Thyroid gland (tissue), 4 donors: Measurements from ENCODE around the gene NAA80. TPM values are rescaled to one million over a fixed set of nuclear protein-coding genes. Genes with fewer than 3 reads are reported as not detected.
A peak's percentile ranks its signal among the peaks of the same experiment; 100 is the strongest.

Source experiments
- DNase-seq, 2 donors: peaks; one replicate each; pipeline ENCODE4 v3.0.0-alpha.2; 2019
- H3K27ac ChIP-seq, 3 donors: fragments of 200-600 bp; sonication (generic); 1 replicate in 2 of 3; 2 replicates in 1 of 3; pipeline ENCODE4 v1.5.1; 2016 to 2019; ENCODE audit warnings: mild to moderate bottlenecking in 1 of 3, moderate library complexity in 1 of 3
- H3K27me3 ChIP-seq: fragments of 200-600 bp; sonication (generic); one replicate; pipeline ENCODE4 v1.5.1; 2019
- H3K36me3 ChIP-seq, 2 donors: fragments of 200-600 bp; sonication (generic); one replicate each; pipeline ENCODE4 v1.5.1; 2016 to 2019
- H3K4me1 ChIP-seq, 2 donors: fragments of 200-600 bp; sonication (generic); one replicate each; pipeline ENCODE4 v1.5.1; 2017 to 2019
- H3K4me3 ChIP-seq, 3 donors: fragments of 200-600 bp; sonication (generic); replicated peaks in 1 of 3; 1 replicate in 2 of 3; 2 replicates in 1 of 3; pipeline ENCODE4 v1.5.1; 2016; ENCODE audit warnings: mild to moderate bottlenecking in 1 of 3
- H3K9me3 ChIP-seq: fragments of 200-600 bp; sonication (generic); one replicate; pipeline ENCODE4 v1.5.1; 2017
- CTCF ChIP-seq, 6 experiments: fragments of 200-600 bp in 3 of 6; fragments of 450-650 bp in 3 of 6; sonication (generic) in 3 of 6; IDR thresholded peaks; one replicate each; pipeline ENCODE4 v1.5.1; 2016 to 2019; ENCODE audit warnings: antibody characterized with exemption in 6 of 6, mild to moderate bottlenecking in 2 of 6, inconsistent platforms in 1 of 6, moderate library complexity in 1 of 6
- POLR2A ChIP-seq, 2 donors: fragments of 450-650 bp; IDR thresholded peaks; one replicate each; pipeline ENCODE4 v1.6.1; 2017; ENCODE audit warnings: antibody characterized with exemption in 2 of 2, mild to moderate bottlenecking in 2 of 2, moderate library complexity in 1 of 2
- WGBS, 2 donors: methylation state at CpG; one replicate each; pipeline ENCODE4 v1.1.5; 2017; 5-methylcytosine and 5-hydroxymethylcytosine counted together
- intact Hi-C: fragments of 100-400 bp; cut with DNase I; formaldehyde crosslinking; loops from one replicate; pipeline ENCODE4 v1.15.1; 2023
- total RNA-seq, 4 donors: library from RNA; depleted of rRNA; stranded (reverse); fragments of >200 nt; gene quantifications; one replicate each; pipeline ENCODE4 v1.2.3, GENCODE V29; 2016

NAA80 gene
- total RNA-seq, 4 donors from 2014 or later = 6.9 to 15.2 (median 10.8) TPM

- Histone ChIP-seq H3K27me3 (no peaks in the 10 kb centered on the region), H3K27ac (peak overlapping the region; percentile 30 to 86 (median 58)), H3K4me1 (peaks cover 41 to 75% of the 10 kb centered on the region in 2 donors), H3K4me3 (no peak overlapping the region), H3K36me3 (peaks cover 11 to 12% of the 10 kb centered on the region in 2 donors), H3K9me3 (no peaks in the 10 kb centered on the region)
- WGBS, 2 donors = 19 to 43% methylated on average over 2 to 3 of the region's 3 CpGs
- peak; percentile 47 to 48 for DNase-seq
- TF ChIP-seq CTCF (IDR thresholded peaks at IDR 0.05) (no peak), POLR2A (IDR thresholded peaks at IDR 0.05) (no peak)
- intact Hi-C loops = no loop called here
These were observed 50.8 kb downstream of the NAA80 start for GRCh38 chr3:50248387-50248786.

GRCh38 chr3:50246517-50246954 lies 52.7 kb downstream of the NAA80 start:
- no peak for DNase-seq
- TF ChIP-seq CTCF (IDR thresholded peaks at IDR 0.05) (peak in 1 of 6 experiments; percentile 18), POLR2A (IDR thresholded peaks at IDR 0.05) (no peak)
- Histone ChIP-seq H3K9me3 (no peaks in the 10 kb centered on the region), H3K4me1 (peaks cover 54 to 93% of the 10 kb centered on the region in 2 donors), H3K4me3 (no peak overlapping the region), H3K36me3 (no peaks in the 10 kb centered on the region), H3K27ac (peak overlapping the region; percentile 17 to 86 (median 79)), H3K27me3 (no peaks in the 10 kb centered on the region)
- intact Hi-C loops = no loop called here
- WGBS, 2 donors = 31 to 71% methylated on average over 3 to 10 of the region's 10 CpGs

Other genes starting within 250 kb of the NAA80 start
- gene RBM5, start 210.5 kb downstream of the NAA80 start, total RNA-seq = 100 to 1,000 TPM; 230 to 337 (median 268) TPM
- gene SEMA3F, start 144.1 kb downstream of the NAA80 start, total RNA-seq = 10 to 100 TPM; 13.2 to 44.2 (median 38.2) TPM
- gene GNAT1, start 107.8 kb downstream of the NAA80 start, total RNA-seq = not detected
- gene SLC38A3, start 94.1 kb downstream of the NAA80 start, total RNA-seq = 1 to 10 TPM; 1.1 to 5.0 (median 3.6) TPM
- gene GNAI2, start 63.2 kb downstream of the NAA80 start, total RNA-seq = 100 to 1,000 TPM; 111 to 171 (median 142) TPM
- gene SEMA3B, start 30.3 kb downstream of the NAA80 start, total RNA-seq = 10 to 100 TPM; 21.0 to 31.0 (median 26.5) TPM
- gene LSMEM2, start 20.3 kb downstream of the NAA80 start, total RNA-seq = not detected
- 10 to 100 TPM; 63.9 to 96.5 (median 88.4) TPM for gene IFRD2, start 7.0 kb downstream of the NAA80 start, total RNA-seq
- gene HYAL3, start within 50 bp of the NAA80 start, total RNA-seq = 1 to 10 TPM; 2.7 to 6.7 (median 3.8) TPM
- 10 to 100 TPM in 2 of 4 donors, 1 to 10 TPM in 2; 5.8 to 13.8 (median 9.7) TPM for gene HYAL1, start 4.2 kb upstream of the NAA80 start, total RNA-seq
- 100 to 1,000 TPM; 133 to 206 (median 158) TPM for gene HYAL2, start 23.3 kb upstream of the NAA80 start, total RNA-seq
- gene TUSC2, start 28.8 kb upstream of the NAA80 start, total RNA-seq = 10 to 100 TPM; 28.7 to 63.7 (median 42.3) TPM
- 10 to 100 TPM; 18.9 to 42.6 (median 24.8) TPM for gene RASSF1, start 41.4 kb upstream of the NAA80 start, total RNA-seq
- gene ZMYND10, start 46.3 kb upstream of the NAA80 start, total RNA-seq = 1 to 10 TPM; 3.6 to 8.1 (median 4.4) TPM
- 10 to 100 TPM; 13.4 to 30.6 (median 24.7) TPM for gene NPRL2, start 51.4 kb upstream of the NAA80 start, total RNA-seq
- gene CYB561D2, start 51.5 kb upstream of the NAA80 start, total RNA-seq = 10 to 100 TPM; 23.6 to 66.0 (median 43.6) TPM
- gene TMEM115, start 60.1 kb upstream of the NAA80 start, total RNA-seq = 100 to 1,000 TPM in 1 of 4 donors, 10 to 100 TPM in 3; 70.0 to 111 (median 85.1) TPM
- 1 to 10 TPM; 1.5 to 3.3 (median 2.9) TPM for gene CACNA2D2, start 204.2 kb upstream of the NAA80 start, total RNA-seq